Stimulated activated CD4-positive, alpha-beta T cell treated with anti-CD3 and anti-CD28 coated beads, Interleukin-2, amount 100 ng/mL, for 4 hours (primary cell): ENCODE measurements around the gene MACROD2.
"Not testable (repeated sequence)": the region's sequence is repeated elsewhere in the genome, so short reads cannot be mapped to it uniquely, and the experiment has no call there.

Source experiments
- DNase-seq: peaks from one replicate; pipeline ENCODE4 v3.0.0-alpha.2; 2020; ENCODE audit warnings: low read depth

The MACROD2 gene

GRCh38 chr20:15759594-15759993, 1764.3 kb downstream of the MACROD2 start:
- DNase-seq: no peak

- DNase-seq: no peak
These were observed 1764.8 kb downstream of the MACROD2 start for GRCh38 chr20:15760001-15760621.

- no peak for DNase-seq
These were observed 1768.0 kb downstream of the MACROD2 start for GRCh38 chr20:15763366-15763765.

GRCh38 chr20:15767586-15767985, 1772.3 kb downstream of the MACROD2 start:
- no peak for DNase-seq

- no peak for DNase-seq
These were observed 1772.9 kb downstream of the MACROD2 start for GRCh38 chr20:15767999-15768741.

GRCh38 chr20:15772826-15773225, 1777.5 kb downstream of the MACROD2 start:
- DNase-seq: no peak

- no peak for DNase-seq
These were observed 1779.6 kb downstream of the MACROD2 start for GRCh38 chr20:15774926-15775325.

GRCh38 chr20:15776770-15777466, 1781.6 kb downstream of the MACROD2 start:
- DNase-seq: no peak

GRCh38 chr20:15784020-15784419, 1788.7 kb downstream of the MACROD2 start:
- DNase-seq: no peak

GRCh38 chr20:15789079-15789478, 1793.8 kb downstream of the MACROD2 start:
- DNase-seq: no peak

GRCh38 chr20:15792855-15793254, 1797.5 kb downstream of the MACROD2 start:
- DNase-seq: no peak

- no peak for DNase-seq
These were observed 1799.1 kb downstream of the MACROD2 start for GRCh38 chr20:15794409-15794808.

GRCh38 chr20:15795305-15796019, 1800.1 kb downstream of the MACROD2 start:
- no peak for DNase-seq

GRCh38 chr20:15799871-15800270, 1804.6 kb downstream of the MACROD2 start:
- no peak for DNase-seq

GRCh38 chr20:15802020-15802419, 1806.7 kb downstream of the MACROD2 start:
- no peak for DNase-seq

GRCh38 chr20:15805154-15805553, 1809.8 kb downstream of the MACROD2 start:
- DNase-seq: no peak

- DNase-seq: no peak
These were observed 1810.8 kb downstream of the MACROD2 start for GRCh38 chr20:15806105-15806504.

GRCh38 chr20:15807271-15807670, 1812.0 kb downstream of the MACROD2 start:
- no peak for DNase-seq

GRCh38 chr20:15807771-15808170, 1812.5 kb downstream of the MACROD2 start:
- DNase-seq: not testable (repeated sequence)

GRCh38 chr20:15811951-15812350, 1816.6 kb downstream of the MACROD2 start:
- DNase-seq: no peak

- no peak for DNase-seq
These were observed 1817.4 kb downstream of the MACROD2 start for GRCh38 chr20:15812696-15813095.

GRCh38 chr20:15814360-15814759, 1819.0 kb downstream of the MACROD2 start:
- no peak for DNase-seq
